ENCODE results near the gene SLC2A1. TPM values are rescaled to one million over a fixed set of nuclear protein-coding genes. Genes with fewer than 3 reads are reported as not detected.

SLC2A1 gene
- total and polyA plus RNA-seq, 11 donors: 10.6 to 196 (median 29.9) TPM

GRCh38 chr1:42993502-42994136 lies 35.0 kb upstream of the SLC2A1 start:
- Histone ChIP-seq H3K36me3 (no peaks in the 10 kb centered on the region), H3K27ac (peak overlapping the region in 1 of 12 donors; percentile 11), H3K27me3 (no peaks in the 10 kb centered on the region), H3K4me3 (no peak overlapping the region), H3K4me1 (peaks cover 0 to 9% (median 0%) of the 10 kb centered on the region in 12 donors), H3K9me3 (peaks cover 0 to 12% (median 0%) of the 10 kb centered on the region in 12 donors)
- no peak for TF ChIP-seq CTCF (IDR thresholded peaks at IDR 0.05)
- TF ChIP-seq POLR2A (IDR thresholded peaks at IDR 0.05): no peak
- intact Hi-C loops (cut with DNase I): no loop called here
- ATAC-seq (peak; percentile 82 to 97 (median 94)), DNase-seq (peak in 4 of 5 donors; percentile 13 to 73 (median 56))
- 42 to 61% (median 57%) methylated on average over 8 of the region's 8 CpGs for WGBS, 4 donors

GRCh38 chr1:42992054-42992571 lies 33.4 kb upstream of the SLC2A1 start:
- no peak for DNase-seq
- intact Hi-C loops (cut with DNase I): no loop called here
- peaks cover 0 to 12% (median 0%) of the 10 kb centered on the region in 12 donors for H3K9me3 ChIP-seq
- 77 to 85% (median 82%) methylated on average over 5 of the region's 5 CpGs for WGBS, 4 donors
- H3K27ac ChIP-seq: no peak overlapping the region
- no peak overlapping the region for H3K4me3 ChIP-seq
- ATAC-seq: no peak
- H3K36me3 ChIP-seq: no peaks in the 10 kb centered on the region
- H3K27me3 ChIP-seq: no peaks in the 10 kb centered on the region
- H3K4me1 ChIP-seq: peaks cover 0 to 9% (median 0%) of the 10 kb centered on the region in 12 donors
- TF ChIP-seq POLR2A (IDR thresholded peaks at IDR 0.05) (no peak), CTCF (IDR thresholded peaks at IDR 0.05) (no peak)

GRCh38 chr1:42990757-42991346 lies 32.2 kb upstream of the SLC2A1 start:
- H3K4me3 ChIP-seq: no peak overlapping the region
- no peaks in the 10 kb centered on the region for H3K27me3 ChIP-seq
- no peak for TF ChIP-seq CTCF (IDR thresholded peaks at IDR 0.05)
- TF ChIP-seq POLR2A (IDR thresholded peaks at IDR 0.05): no peak
- H3K4me1 ChIP-seq: peaks cover 0 to 9% (median 0%) of the 10 kb centered on the region in 12 donors
- 74 to 80% (median 78%) methylated on average over 9 of the region's 9 CpGs for WGBS, 4 donors
- DNase-seq: no peak
- H3K36me3 ChIP-seq: no peaks in the 10 kb centered on the region
- ATAC-seq: no peak
- intact Hi-C loops (cut with DNase I): no loop called here
- no peak overlapping the region for H3K27ac ChIP-seq
- peaks cover 0 to 12% (median 0%) of the 10 kb centered on the region in 12 donors for H3K9me3 ChIP-seq

GRCh38 chr1:42983693-42984092 lies 25.0 kb upstream of the SLC2A1 start:
- DNase-seq (no peak), ATAC-seq (no peak)
- H3K4me3 ChIP-seq: no peak overlapping the region
- no peaks in the 10 kb centered on the region for H3K4me1 ChIP-seq
- H3K9me3 ChIP-seq: no peaks in the 10 kb centered on the region
- intact Hi-C loops (cut with DNase I): no loop called here
- TF ChIP-seq CTCF (IDR thresholded peaks at IDR 0.05): no peak
- no peaks in the 10 kb centered on the region for H3K36me3 ChIP-seq
- no peaks in the 10 kb centered on the region for H3K27me3 ChIP-seq
- 83 to 95% (median 90%) methylated on average over 1 of the region's 1 CpG for WGBS, 4 donors
- H3K27ac ChIP-seq: no peak overlapping the region
